ENCODE data around the gene KLHL25. TPM values are rescaled to one million over a fixed set of nuclear protein-coding genes. Genes with fewer than 3 reads are reported as not detected.
"Not testable (repeated sequence)": the region's sequence is repeated elsewhere in the genome, so short reads cannot be mapped to it uniquely, and the experiment has no call there.

Gene KLHL25
- total RNA-seq, 1 experiment from 2014 or later = 16.0 TPM

GRCh38 chr15:85805420-85805819 is 10.7 kb upstream of the KLHL25 start:
- CTCF ChIA-PET = no interaction called here
- peaks cover 4% of the 10 kb centered on the region for H3K36me3 Mint-ChIP-seq (ENCODE audit: insufficient read depth, unreplicated experiment)
- peaks cover 11% of the 10 kb centered on the region for H3K4me1 Mint-ChIP-seq (ENCODE audit: low read depth, unreplicated experiment)
- BruUV-seq (replicated peaks) = no TSS peak
- H3K4me3 Mint-ChIP-seq (ENCODE audit: low read depth, unreplicated experiment) = no peak overlapping the region
- H3K27ac Mint-ChIP-seq (ENCODE audit: unreplicated experiment) = peak overlapping the region; percentile 9
- no peaks in the 10 kb centered on the region for H3K27me3 Mint-ChIP-seq (ENCODE audit: unreplicated experiment)
- intact Hi-C loops (cut with micrococcal nuclease; ENCODE audit: unreplicated experiment) = loop anchor here (1.0 kb wide), 1 partner anchor 35 kb away; no protein-coding TSS in a partner anchor
- no peak for TF ChIP-seq CTCF (IDR thresholded peaks at IDR 0.05; ENCODE audit: unreplicated experiment)
- DNase-seq = no peak
- H3K9me3 Mint-ChIP-seq (ENCODE audit: low read depth, unreplicated experiment) = no peaks in the 10 kb centered on the region

- no peaks in the 10 kb centered on the region for H3K27me3 Mint-ChIP-seq (ENCODE audit: unreplicated experiment)
- intact Hi-C loops (cut with micrococcal nuclease; ENCODE audit: unreplicated experiment) = loop anchor here (1.0 kb wide), 1 partner anchor 36 kb away; no protein-coding TSS in a partner anchor
These were observed 9.9 kb upstream of the KLHL25 start for GRCh38 chr15:85804481-85805170.

GRCh38 chr15:85802617-85803016 is 7.9 kb upstream of the KLHL25 start:
- CTCF ChIA-PET = interaction anchor here (0.6 kb wide), 1 partner anchor 38 kb away, joined by 4 read pairs; no protein-coding TSS in a partner anchor
- TF ChIP-seq CTCF (IDR thresholded peaks at IDR 0.05; ENCODE audit: unreplicated experiment) = peak; percentile 19
- intact Hi-C loops (cut with micrococcal nuclease; ENCODE audit: unreplicated experiment); H3K36me3 Mint-ChIP-seq (ENCODE audit: insufficient read depth, unreplicated experiment); H3K9me3 Mint-ChIP-seq (ENCODE audit: low read depth, unreplicated experiment); DNase-seq; H3K27ac Mint-ChIP-seq (ENCODE audit: unreplicated experiment); BruUV-seq (replicated peaks); H3K4me3 Mint-ChIP-seq (ENCODE audit: low read depth, unreplicated experiment); H3K27me3 Mint-ChIP-seq (ENCODE audit: unreplicated experiment): not testable (repeated sequence)
- H3K4me1 Mint-ChIP-seq (ENCODE audit: low read depth, unreplicated experiment) = peaks cover 17% of the 10 kb centered on the region

More at GRCh38 chr15:85804481-85805170, 9.9 kb upstream of the KLHL25 start:
- no peak for DNase-seq
- TF ChIP-seq CTCF (IDR thresholded peaks at IDR 0.05; ENCODE audit: unreplicated experiment) = no peak
- BruUV-seq (replicated peaks) = no TSS peak
- no peaks in the 10 kb centered on the region for H3K9me3 Mint-ChIP-seq (ENCODE audit: low read depth, unreplicated experiment)
- CTCF ChIA-PET = no interaction called here
- H3K4me3 Mint-ChIP-seq (ENCODE audit: low read depth, unreplicated experiment) = no peak overlapping the region
- H3K4me1 Mint-ChIP-seq (ENCODE audit: low read depth, unreplicated experiment) = peaks cover 17% of the 10 kb centered on the region
- peak overlapping the region; percentile 9 for H3K27ac Mint-ChIP-seq (ENCODE audit: unreplicated experiment)
- H3K36me3 Mint-ChIP-seq (ENCODE audit: insufficient read depth, unreplicated experiment) = peaks cover 6% of the 10 kb centered on the region

- Mint-ChIP-seq H3K9me3 (ENCODE audit: low read depth, unreplicated experiment) (no peaks in the 10 kb centered on the region), H3K27ac (ENCODE audit: unreplicated experiment) (peak overlapping the region; percentile 21), H3K4me3 (ENCODE audit: low read depth, unreplicated experiment) (peak overlapping the region; percentile 30), H3K27me3 (ENCODE audit: unreplicated experiment) (no peaks in the 10 kb centered on the region), H3K4me1 (ENCODE audit: low read depth, unreplicated experiment) (peaks cover 23% of the 10 kb centered on the region), H3K36me3 (ENCODE audit: insufficient read depth, unreplicated experiment) (peaks cover 10% of the 10 kb centered on the region)
- peak; percentile 90 for DNase-seq
- intact Hi-C loops (cut with micrococcal nuclease; ENCODE audit: unreplicated experiment) = loop anchor here (1.0 to 2.0 kb wide), 3 partner anchors 31 to 70 kb away; no protein-coding TSS in a partner anchor
- CTCF ChIA-PET = interaction anchor here (0.5 to 2.1 kb wide), 7 partner anchors 10 to 60 kb away, joined by 4 to 26 read pairs (median 5); no protein-coding TSS in a partner anchor
- TF ChIP-seq CTCF (IDR thresholded peaks at IDR 0.05; ENCODE audit: unreplicated experiment) = no peak
- BruUV-seq (replicated peaks) = no TSS peak
These were observed 5.9 kb upstream of the KLHL25 start for GRCh38 chr15:85800478-85801123.

- H3K9me3 Mint-ChIP-seq (ENCODE audit: low read depth, unreplicated experiment); H3K27ac Mint-ChIP-seq (ENCODE audit: unreplicated experiment); BruUV-seq (replicated peaks); DNase-seq; intact Hi-C loops (cut with micrococcal nuclease; ENCODE audit: unreplicated experiment); H3K27me3 Mint-ChIP-seq (ENCODE audit: unreplicated experiment); H3K4me3 Mint-ChIP-seq (ENCODE audit: low read depth, unreplicated experiment): not testable (repeated sequence)
- H3K36me3 Mint-ChIP-seq (ENCODE audit: insufficient read depth, unreplicated experiment) = peaks cover 37% of the 10 kb centered on the region
- CTCF ChIA-PET = interaction anchor here (1.0 kb wide), 1 partner anchor 12 kb away, joined by 3 read pairs; no protein-coding TSS in a partner anchor
- H3K4me1 Mint-ChIP-seq (ENCODE audit: low read depth, unreplicated experiment) = peaks cover 41% of the 10 kb centered on the region
These were observed 1.6 kb upstream of the KLHL25 start for GRCh38 chr15:85796371-85796770.
